Activated CD8-positive, alpha-beta memory T cell treated with anti-CD3 and anti-CD28 coated beads, Interleukin-2, amount 50 U/mL, for 24 hours (primary cell): Measurements from ENCODE around the gene AGMO.
"Not testable (repeated sequence)": the region's sequence is repeated elsewhere in the genome, so short reads cannot be mapped to it uniquely, and the experiment has no call there.

Experiments used
- DNase-seq: peaks from one replicate; pipeline ENCODE4 v3.0.0-alpha.2; 2020; ENCODE audit errors: extremely low read depth

Gene AGMO

GRCh38 chr7:15559416-15559928 lies 2.3 kb downstream of the AGMO start:
- no peak for DNase-seq

- DNase-seq, result no peak
These were observed 3.1 kb downstream of the AGMO start for GRCh38 chr7:15558756-15559155.

- no peak for DNase-seq
These were observed 4.1 kb downstream of the AGMO start for GRCh38 chr7:15557686-15558085.

GRCh38 chr7:15557186-15557585 lies 4.6 kb downstream of the AGMO start:
- DNase-seq, result no peak

GRCh38 chr7:15556339-15557105 lies 5.3 kb downstream of the AGMO start:
- no peak for DNase-seq

- DNase-seq, result no peak
These were observed 6.4 kb downstream of the AGMO start for GRCh38 chr7:15555381-15555859.

- no peak for DNase-seq
These were observed 7.1 kb downstream of the AGMO start for GRCh38 chr7:15554744-15555143.

GRCh38 chr7:15554081-15554480 lies 7.7 kb downstream of the AGMO start:
- no peak for DNase-seq

- DNase-seq, result not testable (repeated sequence)
These were observed 14.5 kb downstream of the AGMO start for GRCh38 chr7:15547320-15547719.

GRCh38 chr7:15546272-15546792 lies 15.5 kb downstream of the AGMO start:
- no peak for DNase-seq

GRCh38 chr7:15544050-15544449 lies 17.8 kb downstream of the AGMO start:
- DNase-seq, result no peak

GRCh38 chr7:15543256-15543655 lies 18.6 kb downstream of the AGMO start:
- DNase-seq, result no peak

- DNase-seq, result no peak
These were observed 34.2 kb downstream of the AGMO start for GRCh38 chr7:15527648-15528047.

- no peak for DNase-seq
These were observed 36.1 kb downstream of the AGMO start for GRCh38 chr7:15525652-15526263.

- no peak for DNase-seq
These were observed 37.7 kb downstream of the AGMO start for GRCh38 chr7:15524077-15524476.

GRCh38 chr7:15517865-15518264 lies 44.0 kb downstream of the AGMO start:
- DNase-seq, result not testable (repeated sequence)

GRCh38 chr7:15515252-15515651 lies 46.6 kb downstream of the AGMO start:
- no peak for DNase-seq

GRCh38 chr7:15508258-15508657 lies 53.6 kb downstream of the AGMO start:
- DNase-seq, result no peak

- DNase-seq, result no peak
These were observed 54.1 kb downstream of the AGMO start for GRCh38 chr7:15507708-15508107.

GRCh38 chr7:15507171-15507570 lies 54.6 kb downstream of the AGMO start:
- no peak for DNase-seq

- no peak for DNase-seq
These were observed 56.1 kb downstream of the AGMO start for GRCh38 chr7:15505761-15506160.

- DNase-seq, result no peak
These were observed 57.5 kb downstream of the AGMO start for GRCh38 chr7:15504351-15504750.
